Raji (cell line): ENCODE measurements around the gene HSCB.

Source experiments
- POLR2A ChIP-seq: IDR thresholded peaks from 2 replicates; pipeline ENCODE4 v1.6.1; 2011; ENCODE audit warnings: low read depth, low read length, control low read depth; ENCODE audit not compliant: insufficient read depth

Gene HSCB

GRCh38 chr22:28773461-28773867 is 31.6 kb downstream of the HSCB start:
- no peak for TF ChIP-seq POLR2A

GRCh38 chr22:28774378-28774777 is 32.5 kb downstream of the HSCB start:
- TF ChIP-seq POLR2A = no peak

DNA sequence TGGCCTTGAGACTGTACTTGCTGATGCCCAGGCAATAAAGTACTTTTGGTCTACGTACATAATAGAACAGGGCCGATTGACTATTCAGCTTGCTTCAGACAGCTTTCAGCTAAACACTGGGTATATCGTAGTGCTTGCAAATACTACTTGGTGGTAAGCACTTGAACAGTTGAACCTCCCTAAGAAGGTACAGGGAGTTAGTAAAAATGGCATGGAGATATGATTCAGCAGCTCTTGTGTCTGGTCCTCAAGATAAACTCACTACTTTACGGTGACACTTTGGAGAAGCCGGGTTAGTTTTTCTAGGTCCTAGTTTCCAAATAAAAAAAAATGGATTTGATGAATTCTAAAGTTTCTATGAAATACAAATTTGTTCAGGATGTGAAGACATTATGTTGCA is 38.0 kb downstream of the HSCB start:
- no peak for TF ChIP-seq POLR2A

DNA sequence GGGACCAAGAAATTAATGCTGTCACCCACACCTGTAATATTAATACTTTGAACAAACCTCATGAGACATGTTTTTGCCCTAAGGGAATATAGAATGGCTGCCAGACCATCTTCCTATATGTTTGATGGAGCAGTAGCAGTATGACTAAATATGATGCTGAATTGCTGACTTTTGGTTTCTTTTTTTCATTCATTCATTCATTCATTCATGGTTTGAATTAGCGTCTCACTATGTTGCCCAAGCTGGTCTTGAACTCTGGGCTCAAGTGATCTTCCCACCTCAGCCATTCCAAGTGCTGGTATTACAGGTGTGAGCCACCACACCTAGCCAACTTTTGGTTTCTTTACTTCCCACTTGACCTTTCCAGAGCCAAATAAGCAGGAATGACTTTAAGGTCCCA is 38.5 kb downstream of the HSCB start:
- no peak for TF ChIP-seq POLR2A

DNA sequence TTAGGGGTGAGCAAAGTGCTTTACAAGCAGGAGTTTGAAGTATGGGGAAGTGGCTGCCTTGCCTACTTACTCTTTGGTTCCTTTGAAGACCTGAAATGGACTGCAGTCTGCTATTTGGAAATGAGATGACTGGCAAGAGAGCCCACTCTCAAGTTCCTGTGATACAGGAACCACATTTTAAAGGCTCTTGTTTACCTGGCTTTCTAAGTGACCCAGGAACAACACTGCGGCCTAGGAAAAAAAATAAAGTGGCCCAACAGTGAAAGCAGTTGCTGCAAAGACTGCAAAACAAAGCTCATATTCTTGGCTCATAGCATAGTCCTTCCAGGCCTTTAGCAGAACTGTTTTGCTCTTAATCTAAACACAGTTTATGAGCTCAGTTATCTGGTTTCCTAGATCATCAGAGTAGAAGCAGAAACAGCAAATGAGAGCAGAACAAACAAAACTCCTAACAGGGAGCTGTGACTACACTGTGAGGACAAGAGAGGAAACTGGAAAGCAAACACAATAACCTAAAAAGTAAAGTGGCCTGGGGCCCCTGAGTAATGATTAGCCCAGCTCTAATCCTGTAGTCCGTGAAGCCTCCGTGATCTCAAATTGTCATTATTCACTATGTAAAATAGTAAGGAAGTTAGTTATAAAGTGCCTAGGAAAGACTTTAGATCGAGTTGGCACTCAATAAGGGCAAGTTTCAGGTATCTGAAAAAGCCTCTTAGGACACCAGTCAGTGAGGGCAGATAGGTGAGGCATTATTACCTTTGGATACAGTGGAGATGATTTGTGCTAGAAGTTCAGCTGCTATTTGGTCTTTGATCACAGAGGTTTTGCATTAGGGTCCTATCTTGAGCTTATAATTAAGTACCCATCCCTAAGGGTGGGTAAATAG is 42.2 kb downstream of the HSCB start:
- no peak for TF ChIP-seq POLR2A

GRCh38 chr22:28788601-28789000 is 46.8 kb downstream of the HSCB start:
- no peak for TF ChIP-seq POLR2A

- no peak for TF ChIP-seq POLR2A
Measured at GRCh38 chr22:28791124-28791523, 49.3 kb downstream of the HSCB start.

GRCh38 chr22:28791841-28792490 is 50.1 kb downstream of the HSCB start:
- TF ChIP-seq POLR2A = peak; percentile 10; the same call in 1 of the 2 replicates

- TF ChIP-seq POLR2A = no peak
Measured at GRCh38 chr22:28792491-28793383, 50.9 kb downstream of the HSCB start.

DNA sequence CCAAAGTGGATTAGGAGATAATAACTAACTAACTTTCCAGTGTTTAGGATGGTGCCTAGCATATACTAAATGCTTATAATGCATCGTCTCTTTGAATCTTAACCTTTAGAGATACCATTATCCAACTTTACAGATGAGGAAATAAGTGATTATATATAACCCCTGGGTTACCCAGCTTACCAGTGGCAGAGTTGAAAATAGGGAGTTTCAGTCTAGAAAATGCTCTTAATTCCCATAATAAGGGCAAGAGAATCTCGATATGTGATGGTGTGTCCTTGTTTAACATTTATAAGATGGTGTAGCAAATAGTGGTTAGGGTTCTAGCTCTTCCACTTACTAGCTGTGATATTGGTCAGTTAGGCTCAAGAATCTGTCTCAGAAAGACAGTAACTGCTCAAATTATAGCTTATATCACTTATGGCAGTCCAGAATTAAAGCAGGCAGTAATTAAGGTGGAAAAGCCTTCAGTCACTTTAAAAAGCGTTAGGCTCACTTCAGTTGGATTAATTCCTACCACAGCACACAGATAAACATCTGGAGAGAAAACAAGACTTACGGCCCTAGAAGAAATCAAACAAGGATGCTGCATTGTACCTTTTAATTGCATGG is 52.2 kb downstream of the HSCB start:
- TF ChIP-seq POLR2A = no peak

GRCh38 chr22:28795071-28795693 is 53.3 kb downstream of the HSCB start:
- no peak for TF ChIP-seq POLR2A

- no peak for TF ChIP-seq POLR2A
Measured at GRCh38 chr22:28795932-28796856, 54.4 kb downstream of the HSCB start.

- TF ChIP-seq POLR2A = 0 out of 2 replicates have a peak, but pooled peaks have one; percentile 4
Measured at GRCh38 chr22:28798810-28799605, 57.2 kb downstream of the HSCB start.
